Fibroblast of skin of back (primary cell): Measurements from ENCODE around the gene PAX8.
A peak's percentile ranks its signal among the peaks of the same experiment; 100 is the strongest.
"Not testable (repeated sequence)": the region's sequence is repeated elsewhere in the genome, so short reads cannot be mapped to it uniquely, and the experiment has no call there.

ENCODE experiments used
- DNase-seq: peaks from one replicate; pipeline ENCODE4 v3.0.0-alpha.2; 2013

PAX8 gene

GRCh38 chr2:113288674-113289149 lies 10.0 kb upstream of the PAX8 start:
- not testable (repeated sequence) for DNase-seq

GRCh38 chr2:113288117-113288673 lies 9.5 kb upstream of the PAX8 start:
- DNase-seq: not testable (repeated sequence)

- no peak for DNase-seq
Measured at GRCh38 chr2:113285816-113286215, 7.1 kb upstream of the PAX8 start.

GRCh38 chr2:113284999-113285398 lies 6.3 kb upstream of the PAX8 start:
- peak; percentile 86 for DNase-seq

DNA sequence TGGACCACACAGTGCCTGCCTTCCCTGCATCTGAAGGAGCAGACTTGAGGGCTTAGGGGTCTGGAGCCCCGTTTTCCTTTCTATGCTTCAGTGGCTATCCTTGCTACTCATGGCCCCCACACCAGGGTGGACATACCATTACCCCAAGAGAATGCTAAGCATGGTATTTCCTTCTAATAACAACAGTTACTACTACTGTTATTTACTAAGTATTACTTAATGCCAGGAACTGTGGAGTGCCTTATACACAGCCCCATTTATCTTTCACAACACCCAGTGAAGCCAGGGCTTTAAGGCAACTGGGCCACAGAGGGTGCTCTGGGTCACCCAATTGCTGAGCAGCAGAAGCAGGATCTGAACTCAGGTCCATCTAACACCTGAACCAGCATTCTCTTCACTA lies 5.8 kb upstream of the PAX8 start:
- peak; percentile 75 for DNase-seq

GRCh38 chr2:113283704-113284284 lies 5.1 kb upstream of the PAX8 start:
- DNase-seq: peak; percentile 99

DNA sequence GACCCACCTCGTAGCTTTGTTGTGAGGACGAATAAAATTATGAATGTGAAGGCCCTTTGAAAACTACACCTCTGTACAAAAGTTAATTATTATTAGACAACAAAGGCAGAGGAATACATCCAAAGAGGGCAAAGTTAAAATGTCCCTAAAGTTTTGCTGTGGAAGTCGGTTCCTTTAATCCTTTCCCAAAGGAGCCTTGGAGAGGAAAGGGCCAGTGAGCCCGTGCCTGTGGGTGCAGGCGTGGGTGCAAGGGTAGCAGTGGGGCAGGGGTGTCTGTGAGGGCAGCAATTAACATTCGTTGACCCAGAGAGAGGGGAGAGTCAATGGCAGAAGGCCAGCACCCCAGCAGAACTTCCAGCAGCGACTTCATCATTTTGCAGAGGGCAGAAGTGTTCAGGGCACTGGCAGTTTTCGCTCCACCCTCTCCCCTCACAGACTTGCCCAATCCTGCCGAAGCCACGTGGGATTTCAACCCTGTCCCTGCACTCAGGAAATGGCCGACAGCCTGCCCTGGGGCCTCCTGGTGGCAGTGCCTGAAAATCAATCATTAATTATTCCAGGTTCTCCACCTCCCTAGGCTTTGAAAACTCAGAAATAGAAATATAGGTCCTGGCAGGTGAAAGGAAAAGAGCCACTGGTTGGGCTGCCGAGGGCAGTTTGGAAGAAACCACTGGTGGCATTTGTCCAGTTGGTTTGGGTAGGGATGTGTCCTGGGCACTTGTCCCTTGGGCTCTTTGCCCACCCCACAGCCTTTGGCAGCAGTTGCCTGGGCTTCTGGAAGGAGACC lies 4.2 kb upstream of the PAX8 start:
- peak; percentile 58 for DNase-seq

DNA sequence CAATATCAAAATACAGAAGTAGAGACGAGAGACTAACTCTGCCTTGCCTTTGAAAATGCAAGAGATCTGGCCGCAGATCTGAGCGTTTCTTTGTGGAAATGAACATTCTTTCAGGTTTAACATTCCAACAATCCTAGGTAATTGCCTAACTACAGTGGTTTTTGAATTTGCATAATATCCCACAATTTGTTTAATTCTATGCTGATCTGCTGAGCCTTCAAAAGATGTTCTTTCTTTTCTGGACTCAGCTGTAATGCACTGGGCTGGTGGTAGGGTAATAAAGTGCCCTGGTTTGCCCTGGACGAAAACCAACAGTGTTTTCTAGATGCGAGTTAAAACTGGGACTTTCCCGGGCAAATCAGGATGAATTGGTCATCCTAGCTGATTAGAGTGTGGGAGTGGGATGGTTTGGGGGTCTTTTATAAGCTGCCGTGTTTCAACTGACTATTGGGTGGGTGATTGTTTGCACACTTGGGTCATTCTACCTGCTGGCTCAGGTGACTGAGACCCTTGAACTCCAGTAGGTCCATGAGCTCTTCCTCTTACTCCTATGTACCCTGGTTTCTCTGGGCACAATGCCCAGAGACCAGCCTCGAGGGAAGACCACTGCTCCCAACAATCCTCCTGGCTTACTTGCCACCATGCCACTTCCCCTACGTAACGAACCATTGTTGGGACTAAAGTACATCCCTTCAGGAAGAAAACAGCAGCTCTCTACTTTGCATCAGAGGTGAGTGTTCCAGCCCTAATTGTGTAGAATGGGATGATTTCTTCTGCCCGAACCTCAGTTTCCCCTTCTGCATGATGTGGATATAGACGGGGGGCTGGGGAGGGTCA lies 3.4 kb upstream of the PAX8 start:
- peak; percentile 23 for DNase-seq

- no peak for DNase-seq
Measured at GRCh38 chr2:113278073-113278741, 514 bp downstream of the PAX8 start.

DNA sequence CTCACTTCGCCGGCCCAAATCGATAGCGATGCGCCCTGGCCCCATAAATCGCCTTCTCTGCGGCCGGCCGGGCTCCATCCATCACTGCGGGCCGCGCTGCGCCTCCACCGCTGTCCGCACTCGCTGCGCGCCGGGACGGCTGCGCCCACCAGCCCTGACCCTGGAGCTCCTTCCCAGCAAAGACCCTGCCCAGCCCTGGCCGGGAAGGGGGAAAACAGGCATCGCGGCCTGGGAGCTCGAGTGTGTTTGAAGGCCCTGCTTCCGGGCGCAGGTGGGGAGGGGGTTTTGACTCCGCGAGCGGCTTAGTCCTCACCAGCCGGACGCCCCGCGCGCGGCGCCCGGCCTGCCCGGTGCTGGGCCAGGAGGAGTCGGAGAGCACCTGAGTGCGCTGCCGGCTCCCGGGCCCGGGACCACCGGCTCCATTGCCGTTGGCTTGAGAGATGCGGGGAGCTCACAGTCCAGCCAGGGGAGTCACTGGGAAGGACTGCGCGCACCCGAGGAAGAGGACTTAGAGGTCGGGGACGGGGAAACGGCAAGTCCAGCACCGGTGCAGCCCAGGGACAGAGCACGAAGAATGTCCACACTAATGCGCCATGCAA lies 1.1 kb downstream of the PAX8 start:
- no peak for DNase-seq

DNA sequence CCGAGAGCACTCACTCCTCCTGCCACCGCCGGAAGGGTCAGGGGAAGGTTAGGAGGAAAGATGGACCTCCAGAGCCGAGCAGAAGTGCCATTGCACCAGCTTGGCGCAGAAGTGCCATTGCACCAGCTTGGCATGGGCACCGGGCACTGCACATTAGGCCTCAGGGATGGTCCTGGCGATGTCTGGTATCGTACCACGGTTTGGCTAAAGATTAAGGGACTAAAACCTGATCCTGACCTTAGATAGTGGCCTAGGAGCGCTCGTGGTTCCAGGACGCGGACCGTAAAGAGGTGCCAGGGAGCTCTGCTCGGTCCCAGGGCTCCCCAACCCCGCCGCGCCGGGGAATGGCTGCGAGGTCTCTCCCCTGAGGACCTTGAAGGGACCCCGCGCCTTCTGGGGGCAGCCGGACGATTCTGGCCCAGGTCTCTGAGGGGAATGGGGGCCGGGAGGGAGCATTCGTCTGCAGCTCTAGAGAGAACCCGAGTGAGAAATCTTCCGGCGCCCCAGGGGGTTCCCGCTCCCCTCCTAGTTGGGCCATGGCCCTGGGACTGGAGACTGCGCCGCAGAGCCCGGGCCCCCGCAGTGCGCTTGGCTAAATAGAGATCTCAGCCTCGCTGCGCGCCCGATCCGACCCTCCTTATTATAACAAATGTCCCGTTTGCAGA lies 1.8 kb downstream of the PAX8 start:
- no peak for DNase-seq

GRCh38 chr2:113276216-113276760 lies 2.4 kb downstream of the PAX8 start:
- no peak for DNase-seq

GRCh38 chr2:113275556-113276215 lies 3.0 kb downstream of the PAX8 start:
- DNase-seq: no peak

DNA sequence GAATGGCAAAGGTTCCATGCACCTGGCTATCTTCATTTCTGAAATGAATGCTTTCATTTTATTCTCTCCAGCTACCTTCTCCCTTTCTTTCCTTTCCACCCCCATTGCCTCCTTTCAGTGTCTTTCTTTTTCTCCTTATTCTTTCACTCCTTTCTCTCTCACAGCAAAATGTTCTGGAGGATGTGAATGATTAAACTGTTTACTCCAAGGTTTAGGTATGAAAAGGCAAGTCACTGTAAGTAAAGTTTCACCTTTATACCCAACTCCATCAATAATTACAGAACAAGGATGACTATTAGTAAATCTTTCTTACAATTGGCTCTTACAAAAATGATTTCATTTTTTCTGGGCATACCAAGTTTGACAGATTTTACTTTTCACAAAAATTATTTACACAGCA lies 4.3 kb downstream of the PAX8 start:
- no peak for DNase-seq

DNA sequence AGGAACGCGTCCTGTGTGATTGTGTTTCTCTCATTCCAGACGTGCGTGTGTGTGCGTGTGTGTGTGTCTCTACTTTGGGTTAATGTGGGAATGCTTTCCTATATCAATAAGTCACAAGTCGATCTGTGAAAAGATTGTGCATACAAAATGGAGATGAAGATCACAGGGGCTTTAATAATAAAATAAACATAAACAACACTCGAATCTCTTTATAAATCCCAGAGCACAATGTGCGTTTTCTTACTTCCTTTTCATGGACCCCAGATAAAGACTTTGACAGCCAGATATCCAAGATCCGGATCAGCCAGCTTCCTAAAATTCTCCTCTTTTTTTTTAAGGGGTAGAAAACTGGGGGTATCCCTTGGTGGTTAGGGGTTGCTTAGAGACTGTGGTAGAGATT lies 4.7 kb downstream of the PAX8 start:
- no peak for DNase-seq

- peak; percentile 32 for DNase-seq
Measured at GRCh38 chr2:113273027-113273551, 5.6 kb downstream of the PAX8 start.

DNA sequence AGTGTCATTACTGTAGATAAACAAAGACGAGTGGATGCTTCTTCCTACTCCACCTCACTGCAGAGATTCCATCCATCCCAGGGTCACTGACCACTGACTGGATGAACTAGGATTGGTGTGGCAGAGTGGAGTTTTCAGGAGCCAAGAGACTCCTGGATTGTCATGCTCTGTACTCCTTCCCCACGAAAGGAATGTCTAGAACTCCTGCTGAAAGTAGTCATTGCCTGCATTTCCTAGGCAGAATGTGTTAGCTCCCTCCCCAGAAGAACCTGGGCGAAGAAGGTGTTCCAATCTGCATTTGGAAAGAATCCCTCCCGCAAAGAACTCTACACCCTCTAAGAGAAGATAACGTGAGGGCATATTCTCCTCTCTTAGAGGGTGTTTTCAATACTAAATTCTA lies 6.2 kb downstream of the PAX8 start:
- DNase-seq: no peak

DNA sequence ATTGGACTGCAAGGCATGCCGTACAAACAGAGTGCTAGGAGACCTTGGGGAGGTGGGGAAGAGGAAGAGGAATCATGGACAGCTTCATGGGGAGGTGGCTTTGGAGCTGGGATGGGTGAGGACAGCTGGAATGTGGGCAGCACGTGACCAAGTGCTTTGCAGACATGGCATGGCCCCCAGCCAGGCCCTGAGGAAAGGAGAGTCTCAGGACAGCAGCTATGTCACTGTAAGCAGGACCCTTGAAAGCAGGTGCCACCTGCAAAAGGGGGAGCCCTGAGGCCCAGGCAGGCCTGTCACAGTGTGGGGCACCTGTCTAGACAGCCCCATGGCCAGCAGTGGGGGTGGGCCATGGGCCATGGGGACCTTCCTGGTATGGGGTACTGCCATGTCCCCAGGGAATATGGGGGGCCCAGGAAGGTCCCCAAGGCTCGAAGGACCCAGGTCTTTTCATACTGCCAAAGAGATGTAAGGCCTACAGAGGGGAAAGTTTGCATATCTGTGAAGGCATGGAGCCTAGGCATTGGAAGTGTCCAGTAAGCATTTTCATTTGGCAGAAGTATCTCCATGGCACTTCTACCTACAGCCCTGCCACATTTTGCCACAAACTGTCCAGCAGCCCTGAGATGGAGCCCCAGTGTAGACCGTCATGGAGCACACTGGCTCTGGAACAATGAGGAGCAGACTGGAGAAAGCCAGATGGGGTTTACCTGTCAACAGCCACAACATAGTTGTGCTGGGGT lies 9.9 kb downstream of the PAX8 start:
- no peak for DNase-seq

- no peak for DNase-seq
Measured at GRCh38 chr2:113266431-113266830, 12.3 kb downstream of the PAX8 start.
